WERI-Rb-1 (cell line): ENCODE results near the gene LHPP.
A peak's percentile ranks its signal among the peaks of the same experiment; 100 is the strongest.

ENCODE experiments used
- DNase-seq: peaks from one replicate; pipeline ENCODE4 v3.0.0-alpha.2; 2020
- H3K27ac ChIP-seq: fragments of 250-450 bp; sonication (Bioruptor Pico); 2 replicates; pipeline ENCODE4 v1.5.1; 2020; ENCODE audit warnings: mild to moderate bottlenecking, moderate library complexity
- H3K27me3 ChIP-seq: fragments of 250-450 bp; sonication (Bioruptor Pico); 2 replicates; pipeline ENCODE4 v1.5.1; 2021; ENCODE audit warnings: mild to moderate bottlenecking, low read depth, moderate library complexity; ENCODE audit not compliant: insufficient read depth, severe bottlenecking
- H3K36me3 ChIP-seq: fragments of 250-450 bp; sonication (Bioruptor Pico); 2 replicates; pipeline ENCODE4 v1.5.1; 2020; ENCODE audit warnings: mild to moderate bottlenecking, moderate library complexity
- H3K4me3 ChIP-seq: 2 replicates; pipeline ENCODE4 v1.5.1; 2011; ENCODE audit warnings: low read depth, mild to moderate bottlenecking, control low read depth, low read length
- H3K9me3 ChIP-seq: fragments of 250-450 bp; sonication (Bioruptor Pico); 2 replicates; pipeline ENCODE4 v1.5.1; 2021; ENCODE audit warnings: mild to moderate bottlenecking, moderate library complexity; ENCODE audit not compliant: severe bottlenecking
- CTCF ChIP-seq: IDR thresholded peaks from 2 replicates; pipeline ENCODE4 v1.5.1; 2011; ENCODE audit warnings: low read depth, mild to moderate bottlenecking, control low read depth, inconsistent platforms, low read length

The LHPP gene

DNA sequence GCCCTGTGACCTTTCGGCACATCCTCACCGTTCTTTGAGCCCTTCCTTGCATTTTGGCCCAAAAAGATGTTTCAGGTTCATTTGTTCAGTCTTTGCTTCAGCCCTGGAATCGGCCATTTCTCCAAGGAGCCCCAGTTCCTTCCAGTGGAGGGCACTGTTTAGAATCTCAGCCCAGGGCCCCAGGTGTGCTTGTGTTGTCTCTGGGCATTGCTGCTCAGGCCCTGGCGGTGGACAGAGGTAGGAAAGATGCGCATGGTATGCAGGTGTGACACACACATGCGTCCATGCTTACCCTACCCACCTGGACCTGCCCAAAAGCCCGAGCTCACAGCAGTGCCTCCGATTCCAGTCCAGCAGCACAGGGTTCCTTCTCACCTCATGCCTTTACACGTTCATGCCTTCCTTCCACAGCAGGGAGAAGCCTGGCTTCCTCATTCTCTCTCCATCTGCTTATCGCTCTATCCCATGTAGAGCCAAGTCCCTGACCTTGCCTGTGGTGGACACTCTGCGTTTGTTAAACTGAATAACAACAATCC is 70.6 kb downstream of the LHPP start:
- Histone ChIP-seq H3K9me3 (no peaks in the 10 kb centered on the region), H3K27ac (no peak overlapping the region), H3K36me3 (no peaks in the 10 kb centered on the region), H3K4me3 (no peak overlapping the region), H3K27me3 (no peaks in the 10 kb centered on the region)
- peak; percentile 33 for DNase-seq
- TF ChIP-seq CTCF = peak; percentile 46; the same call in 1 of the 2 replicates

DNA sequence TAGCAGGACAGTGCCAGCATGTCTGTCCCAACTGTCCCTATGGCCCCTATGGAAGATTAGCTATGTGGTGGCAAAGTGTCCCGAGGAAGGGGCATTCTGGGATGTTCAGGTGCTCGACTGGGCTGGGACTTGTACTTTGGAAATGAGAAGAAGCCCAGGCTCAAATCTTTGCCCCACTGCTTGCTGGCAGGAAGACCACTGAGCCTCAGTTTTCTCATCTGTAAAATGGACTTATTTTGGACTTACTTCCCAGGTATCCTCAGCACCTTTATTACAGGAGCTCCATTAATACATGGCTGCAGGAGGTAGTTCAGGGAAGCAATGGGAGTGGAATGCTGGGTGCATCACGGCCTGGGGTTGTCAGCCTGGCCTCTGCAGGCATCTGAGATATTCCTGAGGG is 71.2 kb downstream of the LHPP start:
- Histone ChIP-seq H3K27ac (no peak overlapping the region), H3K27me3 (no peaks in the 10 kb centered on the region), H3K36me3 (no peaks in the 10 kb centered on the region), H3K9me3 (no peaks in the 10 kb centered on the region), H3K4me3 (no peak overlapping the region)
- no peak for DNase-seq
- TF ChIP-seq CTCF = no peak

DNA sequence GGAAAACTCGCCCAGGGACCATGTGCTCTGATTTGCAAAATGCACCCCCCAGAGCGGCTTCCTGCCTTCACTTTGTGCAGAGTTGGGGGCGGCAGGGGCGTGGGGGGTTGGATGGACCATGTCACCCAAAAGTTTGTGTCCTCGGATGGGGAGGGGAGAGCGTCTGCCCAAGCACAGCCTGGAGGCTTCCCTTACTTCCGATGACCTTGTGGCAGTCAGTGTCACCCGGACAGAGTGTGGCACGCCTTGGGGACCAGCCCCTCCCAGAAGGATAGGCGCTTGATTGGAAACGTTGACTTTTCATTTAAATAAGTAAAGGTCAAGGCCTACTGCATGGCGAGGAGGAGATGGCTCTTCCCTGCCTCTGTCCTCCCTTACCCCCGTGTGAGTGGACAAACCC is 71.6 kb downstream of the LHPP start:
- no peak overlapping the region for H3K27ac ChIP-seq
- TF ChIP-seq CTCF = no peak
- no peak for DNase-seq
- H3K4me3 ChIP-seq = no peak overlapping the region
- H3K9me3 ChIP-seq = no peaks in the 10 kb centered on the region
- no peaks in the 10 kb centered on the region for H3K36me3 ChIP-seq
- H3K27me3 ChIP-seq = no peaks in the 10 kb centered on the region

DNA sequence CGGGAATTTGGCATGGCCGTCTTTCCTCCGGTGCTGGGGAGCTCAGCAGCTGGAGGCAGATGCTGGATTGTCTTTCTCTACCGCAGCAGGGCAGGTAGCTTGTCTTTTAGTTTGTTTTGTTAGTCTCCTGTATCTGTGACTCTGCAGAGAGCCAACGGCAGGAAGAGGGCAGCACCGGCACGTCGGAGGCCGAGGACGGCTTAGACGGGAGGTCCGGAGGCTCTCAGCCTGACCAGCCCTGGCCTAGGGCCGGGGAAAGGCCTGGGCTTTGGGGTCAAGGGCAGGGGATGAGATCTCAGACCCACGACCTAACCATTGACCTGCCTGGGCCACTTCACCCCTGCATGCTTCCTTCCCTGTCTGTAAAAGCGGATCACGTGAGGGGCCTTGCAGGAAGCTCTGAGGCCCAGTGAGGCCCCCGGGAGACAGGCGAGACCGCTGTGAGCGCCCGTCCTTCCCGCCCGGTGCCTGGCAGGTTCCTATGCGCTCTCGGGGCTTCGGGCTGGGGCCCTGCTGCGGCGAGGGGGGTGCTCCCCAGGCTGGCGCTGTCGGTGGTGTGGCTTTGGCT is 72.7 kb downstream of the LHPP start:
- H3K4me3 ChIP-seq = no peak overlapping the region
- no peak for DNase-seq
- H3K27ac ChIP-seq = no peak overlapping the region

DNA sequence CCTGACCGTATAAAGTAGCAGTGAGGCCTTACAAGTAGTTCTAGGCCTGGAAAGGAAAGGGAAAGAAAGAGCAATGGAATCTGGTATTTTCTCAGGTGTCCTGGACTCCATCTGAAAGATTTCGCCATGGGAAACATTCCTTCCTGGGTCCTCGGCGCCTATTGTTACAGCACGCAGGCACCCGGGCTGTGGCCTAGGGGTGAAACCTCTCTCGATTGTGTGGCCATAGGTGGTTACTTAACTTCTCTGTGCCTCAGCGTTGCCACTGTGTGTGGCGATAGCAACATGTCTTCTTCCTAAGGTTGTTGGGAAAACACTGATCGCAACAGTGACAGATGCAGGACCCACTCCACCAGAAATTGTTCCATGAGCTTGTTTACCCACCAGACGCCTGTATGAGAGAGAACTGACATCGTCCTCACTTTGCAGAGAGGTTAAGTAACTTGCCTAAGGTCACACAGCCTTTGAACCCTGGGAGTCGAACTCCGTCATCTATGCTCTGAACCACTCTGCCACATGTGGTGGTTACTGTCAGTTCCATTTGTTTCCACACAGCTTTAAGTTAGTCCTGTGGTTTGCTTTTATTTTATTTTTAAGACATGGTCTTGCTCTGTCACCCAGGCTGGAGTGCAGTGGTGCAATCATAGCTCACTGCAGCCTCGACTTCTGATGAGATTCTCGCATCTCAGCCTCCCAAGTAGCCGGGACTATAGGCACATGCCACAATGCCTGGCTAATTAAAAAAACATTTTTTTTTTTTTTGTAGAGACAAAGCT is 73.4 kb downstream of the LHPP start:
- H3K4me3 ChIP-seq = no peak overlapping the region
- H3K27ac ChIP-seq = no peak overlapping the region

More for the DNA sequence above, 72.7 kb downstream of the LHPP start:
- Histone ChIP-seq H3K27me3 (no peaks in the 10 kb centered on the region), H3K36me3 (no peaks in the 10 kb centered on the region), H3K9me3 (no peaks in the 10 kb centered on the region)
- peak; percentile 10; the same call in 1 of the 2 replicates for TF ChIP-seq CTCF

More for the DNA sequence above, 73.4 kb downstream of the LHPP start:
- Histone ChIP-seq H3K9me3 (no peaks in the 10 kb centered on the region), H3K36me3 (no peaks in the 10 kb centered on the region), H3K27me3 (no peaks in the 10 kb centered on the region)
- TF ChIP-seq CTCF = no peak
- DNase-seq = no peak
